ENCODE measurements around the gene NBAS.

Gene NBAS

GRCh38 chr2:15593327-15593705, 32.2 kb upstream of the NBAS start:
- Histone ChIP-seq H3K36me3 (ENCODE audit: control insufficient read depth in 2 of 2, insufficient read depth in 1 of 2, low read length in 2 of 2) (peaks cover 31 to 39% of the 10 kb centered on the region in 2 experiments), H3K4me1 (ENCODE audit: control insufficient read depth, insufficient read depth, low read length) (no peaks in the 10 kb centered on the region), H3K4me3 (ENCODE audit: low read depth, low read length) (no peak overlapping the region), H3K9me3 (ENCODE audit: control insufficient read depth, insufficient read depth, low read depth, low read length) (no peaks in the 10 kb centered on the region), H3K27ac (ENCODE audit: extremely low read depth, low read depth, low read length) (no peak overlapping the region)
- TF ChIP-seq EGR2 (tag by site-specific recombination; IDR thresholded peaks at IDR 0.05; ENCODE audit: low read depth) (no peak), KLF1 (tag by site-specific recombination; IDR thresholded peaks at IDR 0.05) (no peak), ZNF26 (tag by site-specific recombination; IDR thresholded peaks at IDR 0.05) (no peak), ZSCAN23 (tag by site-specific recombination; IDR thresholded peaks at IDR 0.05) (no peak), ZNF580 (tag by site-specific recombination; IDR thresholded peaks at IDR 0.05) (no peak), ZSCAN18 (tag by site-specific recombination; IDR thresholded peaks at IDR 0.05) (no peak), BCL6B (tag by site-specific recombination; IDR thresholded peaks at IDR 0.05) (no peak), ZNF560 (tag by site-specific recombination; IDR thresholded peaks at IDR 0.05; ENCODE audit: borderline replicate concordance) (no peak), ZNF169 (tag by site-specific recombination; IDR thresholded peaks at IDR 0.05) (no peak), TRIM28 (IDR thresholded peaks at IDR 0.05; ENCODE audit: borderline replicate concordance, low read length) (no peak), ZBTB17 (tag by site-specific recombination; IDR thresholded peaks at IDR 0.05) (no peak), ZNF335 (tag by site-specific recombination; conservative IDR thresholded peaks at IDR 0.05) (no peak), ZNF473 (tag by site-specific recombination; IDR thresholded peaks at IDR 0.05) (no peak), HOXC10 (CRISPR knock-in tag; IDR thresholded peaks at IDR 0.05) (no peak), TCF7L2 (IDR thresholded peaks at IDR 0.05; ENCODE audit: borderline replicate concordance, low read depth, low read length) (no peak), FEZF1 (tag by site-specific recombination; IDR thresholded peaks at IDR 0.05) (no peak), ZNF585B (tag by site-specific recombination; IDR thresholded peaks at IDR 0.05) (no peak)
- POLR2A ChIA-PET: no interaction called here
- CTCF ChIA-PET: interaction anchor here (0.7 kb wide), 1 partner anchor 558 kb away, joined by 3 read pairs; no protein-coding TSS in a partner anchor

- ChIA-PET CTCF (interaction anchor here (0.7 kb wide), 1 partner anchor 420 kb away, joined by 3 read pairs; no protein-coding TSS in a partner anchor), POLR2A (interaction anchor here (1.0 kb wide), 1 partner anchor 10 kb away, joined by 3 read pairs; no protein-coding TSS in a partner anchor)
- Histone ChIP-seq H3K4me1 (ENCODE audit: control insufficient read depth, insufficient read depth, low read length) (no peaks in the 10 kb centered on the region), H3K4me3 (ENCODE audit: low read depth, low read length) (peak within 1 kb of the TSS; percentile 85), H3K27ac (ENCODE audit: extremely low read depth, low read depth, low read length) (peak within 1 kb of the TSS; percentile 82), H3K36me3 (ENCODE audit: control insufficient read depth in 2 of 2, insufficient read depth in 1 of 2, low read length in 2 of 2) (peaks cover 17 to 25% of the 10 kb centered on the region in 2 experiments), H3K9me3 (ENCODE audit: control insufficient read depth, insufficient read depth, low read depth, low read length) (no peaks in the 10 kb centered on the region)
- TF ChIP-seq ZNF629 (tag by site-specific recombination; IDR thresholded peaks at IDR 0.05): peak; percentile 58; the same call in 1 of the 2 replicates
- no peak for TF ChIP-seq ZNF140 (tag by site-specific recombination; IDR thresholded peaks at IDR 0.05)
- peak; percentile 66 for TF ChIP-seq PATZ1 (tag by site-specific recombination; IDR thresholded peaks at IDR 0.05)
- TF ChIP-seq ZNF692 (tag by site-specific recombination; IDR thresholded peaks at IDR 0.05): peak; percentile 83
- TF ChIP-seq KLF8 (tag by site-specific recombination; IDR thresholded peaks at IDR 0.05): peak; percentile 87
- TF ChIP-seq ZEB2 (tag by site-specific recombination; IDR thresholded peaks at IDR 0.05): peak; percentile 79; the same call in 1 of the 2 replicates
- peak; percentile 78; the same call in 1 of the 2 replicates for TF ChIP-seq ZNF324 (tag by site-specific recombination; IDR thresholded peaks at IDR 0.05)
- no peak for TF ChIP-seq ZNF792 (tag by site-specific recombination; IDR thresholded peaks at IDR 0.05)
- TF ChIP-seq KLF1 (tag by site-specific recombination; IDR thresholded peaks at IDR 0.05): peak; percentile 49
- TF ChIP-seq SCRT2 (tag by site-specific recombination; IDR thresholded peaks at IDR 0.05): peak; percentile 61; the same call in 1 of the 2 replicates
- no peak for TF ChIP-seq ZNF548 (tag by site-specific recombination; IDR thresholded peaks at IDR 0.05)
- peak; percentile 85 for TF ChIP-seq SP7 (tag by site-specific recombination; IDR thresholded peaks at IDR 0.05)
Observed at GRCh38 chr2:15591692-15592463, 30.7 kb upstream of the NBAS start, which contains the start of gene DDX1. DDX1 (plus strand) TSS chr2:15591868; CDS start chr2:15591934, 66 bp downstream.
